GM18907 (cell line): ENCODE measurements around the gene BCAR1.
"Not testable (repeated sequence)": the region's sequence is repeated elsewhere in the genome, so short reads cannot be mapped to it uniquely, and the experiment has no call there.

ENCODE experiments used
- ATAC-seq: cut with Tn5 transposase; IDR thresholded peaks from one replicate; pipeline ENCODE4 v1.9.1; 2021; ENCODE audit warnings: mild to moderate bottlenecking, moderate library complexity; ENCODE audit not compliant: unreplicated experiment

The BCAR1 gene

DNA sequence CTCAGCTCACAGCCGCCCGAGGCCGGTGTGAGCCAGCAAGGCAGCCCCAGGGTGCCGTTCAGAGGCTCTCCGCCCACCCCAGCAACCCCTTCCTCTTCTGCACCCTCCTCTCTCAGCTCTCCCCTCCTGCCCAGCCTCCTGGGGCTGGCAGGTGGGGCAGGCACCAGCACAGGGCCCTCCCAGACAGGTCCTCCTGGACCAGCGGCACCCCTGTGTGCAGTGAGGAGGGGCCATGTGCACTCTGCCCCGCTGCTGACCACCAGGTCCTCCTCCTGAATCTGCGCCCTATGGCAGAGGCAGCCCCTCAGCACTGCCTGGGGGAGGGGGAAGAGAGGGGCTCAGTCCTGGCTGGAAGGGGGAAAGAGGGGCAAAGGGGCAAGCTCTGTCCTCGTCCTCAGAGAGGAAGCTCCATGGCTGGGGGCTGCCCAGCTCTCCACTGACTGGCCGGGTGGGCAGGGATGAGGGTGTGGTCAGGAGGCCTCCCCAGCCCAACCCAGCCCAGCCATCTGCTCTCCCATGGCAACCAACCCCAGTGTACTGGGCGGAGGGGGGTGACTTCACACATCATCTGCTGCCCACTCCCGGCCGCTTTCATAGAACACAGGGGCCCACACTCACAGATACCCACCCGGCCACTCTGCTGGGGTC lies 5.4 kb upstream of the BCAR1 start:
- no peak for ATAC-seq

- ATAC-seq: no peak
These were observed 4.7 kb upstream of the BCAR1 start for GRCh38 chr16:75256059-75256571.

- no peak for ATAC-seq
These were observed 3.0 kb upstream of the BCAR1 start for GRCh38 chr16:75254359-75254837.

- no peak for ATAC-seq
These were observed 1.8 kb upstream of the BCAR1 start for GRCh38 chr16:75252946-75253911.

GRCh38 chr16:75252049-75252864 lies 833 bp upstream of the BCAR1 start:
- no peak for ATAC-seq

DNA sequence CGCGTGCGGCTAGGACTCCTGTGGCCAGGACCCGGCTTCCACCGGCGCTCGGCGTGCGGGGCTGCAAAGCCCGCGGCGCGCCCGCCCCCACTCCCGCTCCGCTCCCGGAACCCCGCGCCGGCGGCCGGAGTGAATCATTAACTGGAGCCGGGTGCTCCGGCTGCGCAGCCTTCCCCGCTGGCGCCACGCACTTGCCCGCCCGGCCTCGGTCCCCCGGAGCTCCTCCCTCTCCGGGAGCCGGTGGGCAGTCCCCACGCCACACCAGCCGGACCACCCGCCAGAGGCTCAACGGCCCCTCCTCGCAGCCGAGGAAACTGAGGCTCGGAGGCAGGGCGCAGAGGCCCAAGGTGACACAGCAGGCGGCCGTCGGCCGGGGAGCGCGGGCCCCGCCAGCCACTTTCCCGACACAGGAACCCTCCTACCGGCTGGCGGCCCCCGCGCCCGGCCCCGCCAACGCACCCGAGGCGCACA lies 580 bp downstream of the BCAR1 start:
- ATAC-seq: peak; percentile 46

- no peak for ATAC-seq
These were observed 1.2 kb downstream of the BCAR1 start for GRCh38 chr16:75250089-75250808.

DNA sequence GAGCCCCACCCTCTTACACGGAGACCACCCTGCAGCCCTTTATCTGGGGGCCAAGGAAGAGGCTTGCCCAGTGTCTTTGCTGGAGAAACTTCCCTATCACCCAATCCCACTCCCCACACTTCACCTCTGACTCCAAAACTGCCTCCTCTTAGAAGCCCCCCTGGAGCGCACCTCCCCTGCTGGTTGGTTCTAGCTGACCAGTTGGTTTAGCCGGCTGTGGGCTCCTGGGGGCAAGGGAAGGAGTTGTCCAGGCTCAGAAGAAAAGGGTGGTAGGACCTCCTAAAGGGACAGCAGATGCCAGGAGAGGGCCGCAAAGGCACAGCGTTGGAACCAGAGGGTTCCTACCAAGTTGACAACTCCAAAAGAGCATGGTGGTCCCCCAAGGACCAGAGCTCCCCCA lies 2.0 kb downstream of the BCAR1 start:
- ATAC-seq: no peak

- ATAC-seq: no peak
These were observed 2.7 kb downstream of the BCAR1 start for GRCh38 chr16:75248536-75249380.

- no peak for ATAC-seq
These were observed 3.3 kb downstream of the BCAR1 start for GRCh38 chr16:75248142-75248535.

- ATAC-seq: no peak
These were observed 4.2 kb downstream of the BCAR1 start for GRCh38 chr16:75247249-75247648.

DNA sequence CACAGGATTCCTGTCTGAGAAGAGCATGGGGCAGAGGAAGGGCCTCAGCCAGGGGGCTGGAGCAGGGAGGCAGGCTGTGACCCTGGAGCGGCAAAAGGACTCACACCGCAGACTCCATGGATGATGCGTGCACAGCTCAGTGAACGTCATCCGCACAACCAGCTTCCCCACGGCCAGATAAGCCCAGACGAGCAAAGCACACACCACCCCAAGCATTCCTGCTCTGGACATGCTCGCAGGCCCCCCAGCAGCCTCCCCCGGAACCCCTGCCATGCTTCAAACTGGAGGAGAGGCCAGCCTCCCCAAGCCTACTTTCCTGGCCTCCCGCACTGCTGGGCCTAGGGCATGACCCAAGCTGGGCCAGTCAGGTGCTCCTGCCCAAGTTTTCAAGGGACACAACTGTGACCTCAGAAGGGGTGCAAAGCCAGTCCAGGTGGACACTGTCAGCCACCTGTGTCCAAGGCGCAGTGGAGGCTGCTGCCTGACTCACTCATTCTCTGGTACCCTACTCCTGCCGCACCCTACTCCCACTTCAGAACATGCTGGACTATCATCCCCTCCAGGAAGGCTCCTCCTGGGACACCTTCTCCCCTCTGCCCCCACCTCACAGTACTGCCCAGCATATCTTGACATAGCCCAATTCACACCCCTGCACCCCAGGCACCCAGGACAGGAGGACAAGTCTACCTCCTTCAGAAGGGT lies 4.8 kb downstream of the BCAR1 start:
- ATAC-seq: no peak

- ATAC-seq: peak; percentile 45
These were observed 6.3 kb downstream of the BCAR1 start for GRCh38 chr16:75244844-75245758.

- no peak for ATAC-seq
These were observed 7.1 kb downstream of the BCAR1 start for GRCh38 chr16:75244225-75244809.

DNA sequence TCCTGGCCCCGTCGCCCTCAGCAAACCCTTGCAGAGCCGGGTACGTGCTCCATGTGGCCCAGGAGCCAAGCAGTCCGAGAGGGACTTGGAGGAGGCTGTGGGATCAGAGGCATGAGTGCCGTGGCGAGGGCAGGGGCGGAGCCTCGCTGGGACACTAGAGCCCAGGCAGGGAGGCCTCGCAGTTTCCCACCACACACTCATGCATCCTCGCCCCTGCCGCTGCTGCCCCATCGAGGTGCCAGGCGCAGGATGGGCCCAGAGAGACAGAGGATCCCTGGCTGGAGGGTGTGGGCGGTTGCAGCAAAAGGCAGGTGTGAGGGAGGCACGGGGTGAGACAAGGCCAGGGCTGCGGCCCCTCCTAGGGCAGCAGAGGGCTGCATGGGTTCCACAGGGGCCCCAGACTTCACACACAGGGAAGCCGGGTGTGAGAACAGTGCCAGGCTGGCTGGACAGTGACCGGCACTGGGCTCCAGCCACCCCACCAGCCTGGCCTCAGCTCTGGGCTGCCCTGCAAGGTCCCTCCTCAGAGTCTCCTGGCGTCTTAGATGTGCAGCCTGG lies 7.7 kb downstream of the BCAR1 start:
- ATAC-seq: no peak

DNA sequence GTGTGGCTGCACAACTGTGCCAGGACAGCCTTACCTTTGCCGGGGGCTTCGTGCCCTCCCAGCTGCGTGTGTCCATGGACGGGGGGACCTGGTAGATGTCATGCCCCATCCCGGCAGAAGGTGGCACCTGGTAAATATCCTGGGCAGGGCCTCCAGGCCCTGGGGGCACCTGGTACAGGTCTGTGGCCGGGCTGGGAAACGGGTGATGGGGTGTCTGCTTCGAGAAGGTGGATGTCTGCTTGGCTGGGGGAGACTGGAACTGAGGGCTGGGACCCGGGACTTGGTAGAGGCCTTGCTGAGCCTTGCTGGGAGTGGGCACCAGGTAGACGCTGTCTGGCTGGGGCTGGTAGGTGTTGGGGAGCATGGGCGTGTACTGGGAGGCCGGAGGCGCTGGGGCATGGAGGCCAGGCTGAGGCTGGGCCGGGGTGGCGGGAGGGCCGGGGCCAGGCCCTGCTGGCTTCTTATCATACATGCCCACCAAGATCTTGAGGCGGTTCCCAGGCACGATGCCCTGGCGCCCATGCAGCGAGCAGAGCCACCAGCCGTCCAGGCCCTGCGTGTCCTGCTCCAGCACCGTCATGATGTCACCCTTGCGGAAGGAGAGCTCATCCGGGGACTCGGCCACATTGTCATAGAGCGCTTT lies 8.9 kb downstream of the BCAR1 start:
- not testable (repeated sequence) for ATAC-seq
